NCI-H82 treated with DMSO at 0.1 percent for 48 hours (cell line): Measurements from ENCODE around the gene COG2.
"Not testable (repeated sequence)": the region's sequence is repeated elsewhere in the genome, so short reads cannot be mapped to it uniquely, and the experiment has no call there.

Source experiments
- DNase-seq: peaks from one replicate; lab custom pipeline; 2025; ENCODE audit not compliant: unreplicated experiment; lab: John Stamatoyannopoulos, UW

COG2 gene

GRCh38 chr1:230642263-230642959 lies at the start of gene COG2:
COG2 (plus strand) TSS chr1:230642481; CDS start chr1:230642607, 126 bp downstream.
- peak; percentile 85 for DNase-seq

- no peak for DNase-seq
These were observed 49.4 kb upstream of the COG2 start for GRCh38 chr1:230592848-230593414.

DNA sequence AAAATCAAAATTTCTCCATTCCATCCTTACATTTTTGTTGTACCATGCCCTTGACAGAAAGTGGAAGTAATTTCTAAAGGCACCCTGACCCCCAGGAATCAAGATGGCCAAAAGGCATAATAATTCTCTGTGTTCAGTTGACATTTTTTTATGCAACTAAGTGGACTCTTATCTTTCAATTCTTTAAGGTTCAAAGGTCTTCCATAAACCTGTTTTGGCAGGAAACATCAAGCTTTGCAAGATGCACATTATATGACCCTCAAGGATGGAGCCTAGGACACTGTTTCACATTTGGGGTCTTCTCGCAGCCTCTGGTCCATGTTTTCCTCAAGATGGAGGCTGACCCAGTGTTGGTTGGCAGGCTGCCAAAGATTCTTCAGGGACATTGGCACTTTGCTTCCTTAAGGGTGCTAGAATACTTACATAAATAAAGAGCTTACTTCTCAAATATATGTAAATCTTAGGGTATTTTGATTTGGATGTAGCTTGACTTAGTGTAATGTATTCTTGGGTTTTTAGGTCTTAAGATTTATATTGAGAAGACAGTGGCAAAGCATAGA lies 48.0 kb upstream of the COG2 start:
- no peak for DNase-seq

- DNase-seq, result no peak
These were observed 47.1 kb upstream of the COG2 start for GRCh38 chr1:230595181-230595580.

- no peak for DNase-seq
These were observed 46.0 kb upstream of the COG2 start for GRCh38 chr1:230596306-230596705.

- DNase-seq, result no peak
These were observed 43.5 kb upstream of the COG2 start for GRCh38 chr1:230598745-230599144.

DNA sequence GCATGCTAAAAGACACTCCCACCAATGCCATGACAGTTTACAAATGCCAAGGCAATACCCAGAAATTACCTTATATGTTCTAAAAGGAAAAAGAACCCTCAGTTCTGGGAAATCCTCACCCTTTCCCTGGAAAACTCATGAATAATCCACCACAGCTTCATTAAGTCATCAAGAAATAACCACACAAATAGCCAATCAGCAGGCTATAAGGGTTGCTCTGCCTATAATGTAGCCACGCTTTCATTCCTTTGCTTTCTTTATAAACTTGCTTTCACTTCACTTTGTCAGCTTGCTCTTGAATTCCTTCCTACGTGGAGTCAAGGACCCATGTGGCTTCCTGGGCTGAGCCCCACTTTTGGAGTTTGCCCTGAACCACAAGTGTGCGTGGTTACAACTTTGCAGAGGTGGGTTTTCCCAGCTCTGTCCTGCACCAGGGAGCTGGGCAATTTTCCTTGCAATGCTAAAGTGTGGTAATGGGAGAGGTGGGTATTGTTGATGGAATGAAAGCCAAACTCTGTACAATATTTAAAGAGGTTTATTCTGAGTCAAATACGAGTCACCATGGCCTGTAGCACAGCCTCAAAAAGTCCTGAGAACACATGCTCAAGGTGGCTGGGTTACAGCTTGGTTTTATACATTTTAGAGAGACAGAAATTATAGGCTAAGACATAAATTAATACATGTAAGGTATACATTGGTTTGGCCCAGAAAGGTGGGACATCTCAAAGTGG lies 42.2 kb upstream of the COG2 start:
- DNase-seq, result no peak

GRCh38 chr1:230600657-230601400 lies 41.5 kb upstream of the COG2 start:
- not testable (repeated sequence) for DNase-seq

DNA sequence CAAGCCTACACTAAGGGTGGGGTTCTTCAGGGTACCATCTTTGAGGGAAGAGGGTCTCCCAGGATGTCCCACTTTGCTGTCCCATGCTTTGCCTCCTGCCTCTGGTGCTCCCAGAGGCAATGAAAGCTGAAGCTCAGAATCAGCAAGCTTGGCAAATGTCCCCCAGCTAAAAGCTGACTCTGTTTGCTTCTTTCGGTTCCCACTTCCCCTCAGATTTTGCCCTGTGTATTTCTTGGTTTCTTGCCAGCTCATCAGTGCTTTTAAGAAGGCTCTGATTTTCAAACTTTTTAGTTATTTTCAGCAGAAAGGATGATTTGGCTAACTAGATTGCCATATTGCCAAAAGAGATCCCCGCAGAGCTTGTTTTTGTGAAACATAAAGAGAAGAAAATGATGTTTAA lies 33.1 kb upstream of the COG2 start:
- no peak for DNase-seq

GRCh38 chr1:230610589-230610988 lies 31.7 kb upstream of the COG2 start:
- DNase-seq, result no peak

DNA sequence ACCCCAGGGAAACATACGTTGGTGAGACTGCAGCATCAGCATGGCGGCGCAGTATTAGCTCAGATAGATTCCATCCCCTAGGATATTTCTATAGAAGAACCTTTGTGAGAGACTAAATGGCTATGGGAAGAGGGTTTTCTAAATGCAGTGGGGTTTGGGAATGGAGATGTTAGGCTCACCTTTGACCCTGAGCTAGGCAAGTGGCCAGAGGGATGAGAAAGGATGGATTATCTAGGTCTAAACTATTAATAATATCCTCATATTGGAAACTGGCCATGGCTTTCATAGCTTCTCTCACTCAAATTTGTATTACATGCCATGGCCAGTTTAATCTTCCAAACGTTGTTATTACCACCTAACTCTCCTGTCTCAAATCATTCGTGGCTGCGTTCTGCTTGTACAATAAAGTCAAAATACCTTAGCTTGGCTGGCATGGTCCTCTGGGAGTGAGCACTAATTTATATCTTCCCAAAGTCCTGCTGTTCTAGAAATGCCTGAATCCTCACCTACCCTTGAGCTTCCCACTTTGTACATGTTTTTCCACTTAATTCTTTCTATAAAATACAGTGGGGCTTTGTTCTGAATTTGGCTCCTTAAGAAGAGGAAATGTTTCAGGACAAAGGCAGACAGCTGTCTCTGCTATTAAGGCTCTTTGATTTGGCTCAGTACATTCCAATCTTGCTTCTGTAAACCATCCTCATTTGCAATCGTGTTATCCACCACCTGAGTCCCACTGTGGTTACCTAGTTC lies 31.0 kb upstream of the COG2 start:
- no peak for DNase-seq

DNA sequence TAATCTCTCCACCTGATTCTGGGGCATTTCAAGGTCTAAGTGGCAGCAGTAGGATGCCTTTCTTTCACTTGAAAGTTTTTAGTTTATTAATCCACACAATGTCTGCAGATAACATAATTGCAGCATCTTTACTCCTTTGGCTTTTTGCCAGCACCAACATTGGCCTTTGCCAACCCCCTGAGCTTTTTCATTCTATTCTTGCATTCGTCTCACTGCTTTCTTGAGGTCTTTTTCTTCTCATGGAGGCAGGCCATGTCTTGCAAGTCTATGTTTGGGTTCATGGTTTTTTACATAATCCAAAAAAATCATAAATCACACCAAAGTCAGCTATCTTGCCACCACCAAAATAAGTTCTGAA lies 30.4 kb upstream of the COG2 start:
- no peak for DNase-seq

GRCh38 chr1:230612651-230613050 lies 29.6 kb upstream of the COG2 start:
- no peak for DNase-seq

GRCh38 chr1:230614121-230614520 lies 28.2 kb upstream of the COG2 start:
- DNase-seq, result no peak

- DNase-seq, result no peak
These were observed 23.7 kb upstream of the COG2 start for GRCh38 chr1:230618537-230618936.

- DNase-seq, result no peak
These were observed 21.5 kb upstream of the COG2 start for GRCh38 chr1:230620649-230621323.

DNA sequence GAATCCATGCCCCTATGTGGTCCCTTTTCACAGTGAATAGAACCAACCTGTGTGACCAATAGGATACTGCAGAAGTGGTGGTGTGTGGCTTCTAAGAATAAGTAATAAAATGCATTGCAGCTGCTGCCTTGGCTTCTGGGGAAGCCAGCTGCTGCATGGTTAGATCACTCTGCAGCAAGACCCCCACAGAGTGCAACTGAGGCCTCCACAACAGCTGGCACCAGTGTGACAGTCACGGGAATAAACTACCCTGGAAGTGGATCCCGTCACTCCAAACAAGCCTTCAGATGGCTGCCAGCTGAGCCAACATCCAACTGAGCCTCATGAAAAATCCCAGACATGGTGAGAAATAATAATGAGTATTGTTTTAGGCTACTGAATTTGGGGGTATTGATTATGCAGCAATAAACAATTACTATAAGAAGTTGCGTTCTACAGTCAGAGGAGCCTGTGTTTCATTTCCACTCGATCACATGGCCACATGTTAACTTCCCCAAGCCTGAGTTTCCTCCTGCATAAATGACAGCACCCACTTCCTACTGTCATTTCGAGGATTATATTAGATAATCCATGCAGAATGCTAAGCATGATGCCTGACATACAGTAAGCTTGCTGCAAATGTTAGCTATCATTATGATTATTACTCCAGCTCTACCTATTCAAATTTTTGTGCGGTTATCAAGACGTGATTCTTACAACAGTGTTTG lies 20.8 kb upstream of the COG2 start:
- no peak for DNase-seq

GRCh38 chr1:230622151-230622550 lies 20.1 kb upstream of the COG2 start:
- DNase-seq, result no peak

- no peak for DNase-seq
These were observed 18.1 kb upstream of the COG2 start for GRCh38 chr1:230624097-230624713.
